IMR-90 (cell line): ENCODE data around the gene MORC1. TPM values are rescaled to one million over a fixed set of nuclear protein-coding genes. Genes with fewer than 3 reads are reported as not detected.

ENCODE experiments used
- ATAC-seq: fragments of 200-7000 bp; cut with Tn5 transposase; 2 replicates; pipeline ENCODE4 v1.9.1; 2020; ENCODE audit warnings: low read depth, mild to moderate bottlenecking, moderate library complexity
- BruUV-seq: library from RNA; stranded (reverse); fragments of 400-500 nt; replicated peaks from 2 replicates; lab custom pipeline; 2021; lab: Mats Ljungman, UMichigan
- CTCF ChIA-PET: fragments of 300-600 bp; formaldehyde crosslinking; extraction: SDS; loops from one replicate; lab custom pipeline; 2021; ENCODE audit warnings: antibody characterized with exemption; lab: Yijun Ruan, JAX
- POLR2A ChIA-PET: fragments of 300-600 bp; sonication (Branson Sonifier 250); formaldehyde crosslinking; loops from one replicate; lab custom pipeline; 2022; ENCODE audit warnings: antibody characterized with exemption; ENCODE audit not compliant: unreplicated experiment; lab: Charles Lee
- DNase-seq: peaks from one replicate; pipeline ENCODE4 v3.0.0; 2013
- H2AFZ ChIP-seq: replicated peaks from 2 replicates; pipeline ENCODE3; 2013; ENCODE audit warnings: low read length, mild to moderate bottlenecking; ENCODE audit not compliant: poor library complexity
- H2AK5ac ChIP-seq: 2 replicates; pipeline ENCODE4 v1.6.1; 2013; ENCODE audit warnings: low read depth, low read length, inconsistent platforms
- H2AK9ac ChIP-seq: replicated peaks from 2 replicates; pipeline ENCODE3; 2013; ENCODE audit warnings: mild to moderate bottlenecking, low read depth, low read length, moderate library complexity; ENCODE audit not compliant: poor library complexity
- H2BK120ac ChIP-seq: 2 replicates; pipeline ENCODE4 v1.6.1; 2013; ENCODE audit warnings: low read depth, low read length, inconsistent platforms
- H2BK15ac ChIP-seq: 3 replicates; pipeline ENCODE4 v1.6.1; 2013; ENCODE audit warnings: low read depth, low read length, inconsistent platforms
- H2BK20ac ChIP-seq: 2 replicates; pipeline ENCODE4 v1.6.1; 2013; ENCODE audit warnings: low read depth, mild to moderate bottlenecking, inconsistent platforms, low read length, moderate library complexity
- H2BK5ac ChIP-seq: 2 replicates; pipeline ENCODE4 v1.6.1; 2013; ENCODE audit warnings: mild to moderate bottlenecking, low read depth, low read length, inconsistent platforms; ENCODE audit not compliant: poor library complexity, severe bottlenecking
- H3K14ac ChIP-seq: replicated peaks from 2 replicates; pipeline ENCODE4 v1.6.1; 2013; ENCODE audit warnings: low read depth, low read length, inconsistent platforms
- H3K18ac ChIP-seq: 2 replicates; pipeline ENCODE4 v1.6.1; 2013; ENCODE audit warnings: low read depth, low read length, control low read depth
- H3K23ac ChIP-seq: 2 replicates; pipeline ENCODE4 v1.6.1; 2013; ENCODE audit warnings: low read depth, low read length, inconsistent platforms
- H3K27ac ChIP-seq: 2 replicates; pipeline ENCODE4 v1.5.1; 2013; ENCODE audit warnings: mild to moderate bottlenecking, control low read depth, low read length; ENCODE audit not compliant: insufficient read depth
- H3K27me3 ChIP-seq: 2 replicates; pipeline ENCODE4 v1.6.1; 2013; ENCODE audit warnings: low read length; ENCODE audit not compliant: control insufficient read depth, insufficient read depth
- H3K36me3 ChIP-seq: 2 replicates; pipeline ENCODE4 v1.6.1; 2013; ENCODE audit warnings: low read length, mixed read lengths; ENCODE audit not compliant: control insufficient read depth, insufficient read depth
- H3K4ac ChIP-seq: 2 replicates; pipeline ENCODE4 v1.6.1; 2013; ENCODE audit warnings: low read depth, low read length, inconsistent platforms
- H3K4me1 ChIP-seq: 2 replicates; pipeline ENCODE4 v1.6.1; 2013; ENCODE audit warnings: low read length, mixed read lengths; ENCODE audit not compliant: control insufficient read depth, insufficient read depth
- H3K4me2 ChIP-seq: 2 replicates; pipeline ENCODE4 v1.6.1; 2013; ENCODE audit warnings: low read depth, mild to moderate bottlenecking, control low read depth, low read length, moderate library complexity
- H3K4me3 ChIP-seq: 2 replicates; pipeline ENCODE4 v1.5.1; 2013; ENCODE audit warnings: low read depth, mild to moderate bottlenecking, control low read depth, low read length, moderate library complexity; ENCODE audit not compliant: insufficient read depth
- H3K56ac ChIP-seq: 2 replicates; pipeline ENCODE4 v1.6.1; 2013; ENCODE audit warnings: low read length, inconsistent platforms; ENCODE audit not compliant: insufficient read depth; ENCODE audit errors: extremely low read depth
- H3K79me1 ChIP-seq, 2 experiments: 2 replicates each; pipeline ENCODE4 v1.6.1; 2013; ENCODE audit warnings: low read length in 2 of 2, inconsistent platforms in 1 of 2, low read depth in 1 of 2
- H3K9ac ChIP-seq: 2 replicates; pipeline ENCODE4 v1.6.1; 2013; ENCODE audit warnings: low read depth, low read length, control low read depth
- H3K9me1 ChIP-seq: 2 replicates; pipeline ENCODE4 v1.6.1; 2013; ENCODE audit warnings: low read length, inconsistent platforms; ENCODE audit not compliant: insufficient read depth
- H3K9me3 ChIP-seq: 2 replicates; pipeline ENCODE4 v1.6.1; 2013; ENCODE audit warnings: low read length; ENCODE audit not compliant: control insufficient read depth, insufficient read depth
- H4K20me1 ChIP-seq: 2 replicates; pipeline ENCODE4 v1.6.1; 2013; ENCODE audit warnings: low read length, inconsistent platforms; ENCODE audit not compliant: insufficient read depth
- H4K5ac ChIP-seq: 2 replicates; pipeline ENCODE4 v1.6.1; 2013; ENCODE audit warnings: mild to moderate bottlenecking, low read depth, low read length, control low read depth
- H4K8ac ChIP-seq, 2 experiments: 2 replicates each; pipeline ENCODE4 v1.6.1; 2013; ENCODE audit warnings: low read depth in 2 of 2, low read length in 2 of 2, control low read depth in 1 of 2, inconsistent platforms in 1 of 2
- H4K91ac ChIP-seq: 2 replicates; pipeline ENCODE4 v1.6.1; 2013; ENCODE audit warnings: low read depth, low read length, inconsistent platforms; ENCODE audit not compliant: insufficient read depth
- CHD1 ChIP-seq: IDR thresholded peaks from 2 replicates; pipeline ENCODE4 v1.6.1; 2012; ENCODE audit warnings: low read depth, low read length, improper control_type of control experiment
- MAZ ChIP-seq: IDR thresholded peaks from 2 replicates; pipeline ENCODE4 v1.6.1; 2012; ENCODE audit warnings: low read depth, mild to moderate bottlenecking, low read length, improper control_type of control experiment, moderate library complexity, borderline replicate concordance
- RAD21 ChIP-seq: IDR thresholded peaks from 2 replicates; pipeline ENCODE4 v1.6.1; 2012; ENCODE audit warnings: low read length, improper control_type of control experiment
- RCOR1 ChIP-seq: IDR thresholded peaks from 2 replicates; pipeline ENCODE4 v1.6.1; 2012; ENCODE audit warnings: mild to moderate bottlenecking, low read length, improper control_type of control experiment; ENCODE audit not compliant: insufficient replicate concordance
- RFX5 ChIP-seq: IDR thresholded peaks from 2 replicates; pipeline ENCODE4 v1.8.0; 2012; ENCODE audit warnings: low read depth, mild to moderate bottlenecking, low read length, moderate library complexity
- WGBS, 2 experiments: methylation state at CpG; one replicate each; pipeline versions ENCODE4 v1.1.5 to v1.1.7; 2013; ENCODE audit warnings: missing lambda C conversion rate in 2 of 2; ENCODE audit not compliant: insufficient read length in 1 of 2; ENCODE audit errors: extremely low coverage in 2 of 2; 5-methylcytosine and 5-hydroxymethylcytosine counted together
- dilution Hi-C: fragments of 300-500 bp; cut with HindIII; formaldehyde crosslinking; loops from one replicate; pipeline ENCODE4 v1.14.3; 2018; ENCODE audit warnings: low sequenced_read_pairs; ENCODE audit not compliant: unreplicated experiment
- in situ Hi-C: fragments of 300-500 bp; cut with MboI; formaldehyde crosslinking; loops from 3 replicates; pipeline ENCODE4 v1.14.3; 2019; ENCODE audit warnings: low sequenced_read_pairs, inconsistent platforms, mixed read lengths
- intact Hi-C: fragments of 100-400 bp; cut with micrococcal nuclease; formaldehyde crosslinking; loops from 2 replicates; pipeline ENCODE4 v1.10.0; 2022
- polyA plus RNA-seq, 3 experiments: library from polyadenylated mRNA; depleted of rRNA; stranded (reverse); fragments of >200 nt; gene quantifications; 2 replicates each; pipeline ENCODE4 v1.2.3, GENCODE V29; 2012; ENCODE audit warnings: low replicate concordance in 1 of 3
- total RNA-seq: library from RNA; depleted of rRNA; stranded (reverse); fragments of >200 nt; gene quantifications from 2 replicates; pipeline ENCODE4 v1.2.3, GENCODE V29; 2012
- TF ChIP-seq, protein P1 (sequence below): fragments of 150-350 bp; IDR thresholded peaks from 2 replicates; pipeline ENCODE4 v1.6.1; 2017; ENCODE audit warnings: mild to moderate bottlenecking, antibody characterized with exemption, low read length, low read depth
- TF ChIP-seq, protein P2 (sequence below): conservative IDR thresholded peaks from 2 replicates; pipeline ENCODE4 v1.5.1; 2012; ENCODE audit warnings: mild to moderate bottlenecking, low read depth, low read length, improper control_type of control experiment

The MORC1 gene
- total and polyA plus RNA-seq, 2 of the 4 experiments (the other 2 are of a cell fraction) = not detected

DNA sequence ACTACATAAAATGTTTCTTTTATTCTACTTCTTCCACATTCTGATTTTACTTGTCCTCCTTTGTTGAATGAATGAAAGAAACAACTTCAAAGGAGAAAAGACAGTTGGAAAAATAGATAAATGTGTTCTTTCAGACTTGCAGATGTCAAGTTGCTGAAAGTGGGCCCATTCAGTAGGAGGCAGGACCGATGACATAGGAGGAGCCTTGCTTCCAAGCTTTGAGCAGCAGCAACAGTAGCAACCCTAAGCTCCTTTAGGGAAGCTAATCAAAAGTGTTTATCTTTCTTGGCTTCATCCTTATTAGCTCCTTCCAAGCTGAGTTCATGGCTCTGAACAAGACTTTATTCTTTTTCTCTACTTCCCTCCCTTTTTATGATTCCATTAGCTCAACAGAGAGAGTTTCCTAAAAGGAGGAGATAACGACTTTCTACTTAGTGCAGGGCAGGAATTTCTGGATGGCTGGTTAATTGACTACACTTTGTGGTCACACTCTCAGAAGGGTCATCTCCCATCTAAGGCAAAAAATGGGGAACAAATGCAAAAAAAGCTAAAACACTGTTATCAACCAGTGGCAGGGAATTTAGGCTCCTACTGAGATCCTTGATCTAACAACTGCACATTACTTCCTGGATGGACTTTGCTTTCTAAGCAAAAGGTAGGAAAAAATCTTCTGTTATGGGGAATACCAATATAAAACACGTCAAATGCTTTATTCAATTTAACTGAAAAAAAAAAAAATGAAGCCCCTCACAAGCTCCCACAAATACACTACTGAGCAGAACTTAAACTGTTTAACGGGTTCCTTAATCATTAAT, 4.8 kb downstream of the MORC1 start:
- no peak overlapping the region for H2AFZ ChIP-seq
- no peaks in the 10 kb centered on the region for H3K27me3 ChIP-seq
- H2BK15ac ChIP-seq = no peak overlapping the region
- H3K14ac ChIP-seq = no peak overlapping the region
- H4K5ac ChIP-seq = no peak overlapping the region
- no peak overlapping the region for H2BK5ac ChIP-seq
- peaks cover 2% of the 10 kb centered on the region; the same call in 1 of the 2 replicates for H3K4me1 ChIP-seq
- in situ Hi-C loops (no loop called here), intact Hi-C loops (no loop called here), dilution Hi-C loops (no loop called here)
- no peak overlapping the region for H3K18ac ChIP-seq
- H3K9ac ChIP-seq = no peak overlapping the region
- no peak overlapping the region for H3K23ac ChIP-seq
- WGBS, 2 experiments = no CpG with 5 or more reads among the region's 4 CpGs
- H2AK9ac ChIP-seq = no peak overlapping the region
- H3K4me2 ChIP-seq = no peak overlapping the region
- POLR2A ChIA-PET = no interaction called here
- BruUV-seq = no TSS peak
- H3K9me1 ChIP-seq = no peaks in the 10 kb centered on the region
- H3K9me3 ChIP-seq = peaks cover 2% of the 10 kb centered on the region; the same call in 1 of the 2 replicates
- DNase-seq (no peak), ATAC-seq (no peak)
- H4K91ac ChIP-seq = no peak overlapping the region
- no peak overlapping the region for H3K27ac ChIP-seq
- no peak overlapping the region for H2AK5ac ChIP-seq
- H4K20me1 ChIP-seq = no peaks in the 10 kb centered on the region
- H2BK120ac ChIP-seq = no peak overlapping the region
- H4K8ac ChIP-seq = no peak overlapping the region
- no peak overlapping the region for H3K4ac ChIP-seq
- H3K36me3 ChIP-seq = no peaks in the 10 kb centered on the region
- TF ChIP-seq RAD21 (no peak), CHD1 (no peak), RFX5 (no peak), MAZ (no peak), RCOR1 (no peak)
- TF ChIP-seq, protein P1, sequence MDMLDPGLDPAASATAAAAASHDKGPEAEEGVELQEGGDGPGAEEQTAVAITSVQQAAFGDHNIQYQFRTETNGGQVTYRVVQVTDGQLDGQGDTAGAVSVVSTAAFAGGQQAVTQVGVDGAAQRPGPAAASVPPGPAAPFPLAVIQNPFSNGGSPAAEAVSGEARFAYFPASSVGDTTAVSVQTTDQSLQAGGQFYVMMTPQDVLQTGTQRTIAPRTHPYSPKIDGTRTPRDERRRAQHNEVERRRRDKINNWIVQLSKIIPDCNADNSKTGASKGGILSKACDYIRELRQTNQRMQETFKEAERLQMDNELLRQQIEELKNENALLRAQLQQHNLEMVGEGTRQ = no peak
- TF ChIP-seq, protein P2, sequence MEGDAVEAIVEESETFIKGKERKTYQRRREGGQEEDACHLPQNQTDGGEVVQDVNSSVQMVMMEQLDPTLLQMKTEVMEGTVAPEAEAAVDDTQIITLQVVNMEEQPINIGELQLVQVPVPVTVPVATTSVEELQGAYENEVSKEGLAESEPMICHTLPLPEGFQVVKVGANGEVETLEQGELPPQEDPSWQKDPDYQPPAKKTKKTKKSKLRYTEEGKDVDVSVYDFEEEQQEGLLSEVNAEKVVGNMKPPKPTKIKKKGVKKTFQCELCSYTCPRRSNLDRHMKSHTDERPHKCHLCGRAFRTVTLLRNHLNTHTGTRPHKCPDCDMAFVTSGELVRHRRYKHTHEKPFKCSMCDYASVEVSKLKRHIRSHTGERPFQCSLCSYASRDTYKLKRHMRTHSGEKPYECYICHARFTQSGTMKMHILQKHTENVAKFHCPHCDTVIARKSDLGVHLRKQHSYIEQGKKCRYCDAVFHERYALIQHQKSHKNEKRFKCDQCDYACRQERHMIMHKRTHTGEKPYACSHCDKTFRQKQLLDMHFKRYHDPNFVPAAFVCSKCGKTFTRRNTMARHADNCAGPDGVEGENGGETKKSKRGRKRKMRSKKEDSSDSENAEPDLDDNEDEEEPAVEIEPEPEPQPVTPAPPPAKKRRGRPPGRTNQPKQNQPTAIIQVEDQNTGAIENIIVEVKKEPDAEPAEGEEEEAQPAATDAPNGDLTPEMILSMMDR = no peak
- no peak overlapping the region for H3K56ac ChIP-seq
- H3K4me3 ChIP-seq = no peak overlapping the region
- no peaks in the 10 kb centered on the region for H3K79me1 ChIP-seq
- no peak overlapping the region for H2BK20ac ChIP-seq
- CTCF ChIA-PET = no interaction called here
